ENCODE measurements around the gene SLFN5. TPM values are rescaled to one million over a fixed set of nuclear protein-coding genes. Genes with fewer than 3 reads are reported as not detected.

SLFN5 gene
- total RNA-seq, 1 experiment from 2014 or later = 133 TPM

DNA sequence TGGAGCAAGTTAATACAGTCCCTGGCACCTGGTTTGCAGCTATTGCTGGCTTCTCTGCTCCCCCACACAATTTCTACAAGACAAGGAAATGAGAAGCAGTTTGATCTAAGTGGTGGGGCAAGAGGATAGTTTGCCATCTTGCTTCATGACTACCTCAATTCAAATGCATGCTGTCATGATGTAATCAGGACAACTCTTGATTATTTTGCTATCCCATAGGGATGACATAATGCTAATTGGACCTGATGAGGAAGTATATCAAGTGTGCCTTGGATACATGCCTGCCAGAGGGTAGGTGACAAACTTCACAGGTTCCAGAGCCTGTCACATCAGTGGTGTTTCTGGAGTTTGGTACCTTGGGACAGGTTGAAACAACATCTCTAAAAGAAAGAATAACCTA, 40.9 kb downstream of the SLFN5 start:
- Mint-ChIP-seq H3K9me3 (ENCODE audit: unreplicated experiment) (peaks cover 7% of the 10 kb centered on the region), H3K4me3 (ENCODE audit: unreplicated experiment) (no peak overlapping the region), H3K27ac (ENCODE audit: low read depth, unreplicated experiment) (no peak overlapping the region), H3K27me3 (ENCODE audit: insufficient read depth, unreplicated experiment) (peaks cover 10% of the 10 kb centered on the region), H3K4me1 (ENCODE audit: insufficient read depth, unreplicated experiment) (no peaks in the 10 kb centered on the region), H3K36me3 (ENCODE audit: insufficient read depth, unreplicated experiment) (no peaks in the 10 kb centered on the region)
- BruUV-seq (replicated peaks) = no TSS peak
- ChIA-PET POLR2A (no interaction called here), CTCF (interaction anchor here (0.8 to 1.0 kb wide), 2 partner anchors 16 to 255 kb away, joined by 3 read pairs; no protein-coding TSS in a partner anchor)
- TF ChIP-seq, protein P1, sequence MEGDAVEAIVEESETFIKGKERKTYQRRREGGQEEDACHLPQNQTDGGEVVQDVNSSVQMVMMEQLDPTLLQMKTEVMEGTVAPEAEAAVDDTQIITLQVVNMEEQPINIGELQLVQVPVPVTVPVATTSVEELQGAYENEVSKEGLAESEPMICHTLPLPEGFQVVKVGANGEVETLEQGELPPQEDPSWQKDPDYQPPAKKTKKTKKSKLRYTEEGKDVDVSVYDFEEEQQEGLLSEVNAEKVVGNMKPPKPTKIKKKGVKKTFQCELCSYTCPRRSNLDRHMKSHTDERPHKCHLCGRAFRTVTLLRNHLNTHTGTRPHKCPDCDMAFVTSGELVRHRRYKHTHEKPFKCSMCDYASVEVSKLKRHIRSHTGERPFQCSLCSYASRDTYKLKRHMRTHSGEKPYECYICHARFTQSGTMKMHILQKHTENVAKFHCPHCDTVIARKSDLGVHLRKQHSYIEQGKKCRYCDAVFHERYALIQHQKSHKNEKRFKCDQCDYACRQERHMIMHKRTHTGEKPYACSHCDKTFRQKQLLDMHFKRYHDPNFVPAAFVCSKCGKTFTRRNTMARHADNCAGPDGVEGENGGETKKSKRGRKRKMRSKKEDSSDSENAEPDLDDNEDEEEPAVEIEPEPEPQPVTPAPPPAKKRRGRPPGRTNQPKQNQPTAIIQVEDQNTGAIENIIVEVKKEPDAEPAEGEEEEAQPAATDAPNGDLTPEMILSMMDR (IDR thresholded peaks at IDR 0.05; ENCODE audit: unreplicated experiment) = no peak
- no peak for DNase-seq (ENCODE audit: unreplicated experiment)
- intact Hi-C loops (cut with micrococcal nuclease) = no loop called here

DNA sequence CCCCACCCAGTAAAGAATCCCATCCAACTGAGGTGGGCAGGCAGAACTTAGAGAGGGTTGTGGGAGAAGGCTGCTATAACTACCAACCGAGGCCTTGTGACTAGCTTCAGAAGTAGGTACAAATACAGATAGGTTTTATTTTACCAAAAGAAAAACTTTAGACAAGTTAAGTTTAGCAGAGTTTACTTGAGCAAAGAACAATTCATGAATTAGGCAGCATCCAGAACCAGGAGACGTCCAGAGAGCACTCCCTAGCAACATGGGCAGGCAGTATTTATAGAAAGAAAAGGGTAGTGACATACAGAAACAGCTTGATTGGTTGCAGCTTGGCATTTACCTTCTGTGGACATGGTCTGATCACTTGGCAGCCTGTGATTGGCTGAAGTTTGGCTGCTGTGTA, 42.1 kb downstream of the SLFN5 start:
- intact Hi-C loops (cut with micrococcal nuclease) = no loop called here
- H3K4me1 Mint-ChIP-seq (ENCODE audit: insufficient read depth, unreplicated experiment) = no peaks in the 10 kb centered on the region
- H3K27ac Mint-ChIP-seq (ENCODE audit: low read depth, unreplicated experiment) = no peak overlapping the region
- TF ChIP-seq, protein P1 (IDR thresholded peaks at IDR 0.05; ENCODE audit: unreplicated experiment) = no peak
- peaks cover 22% of the 10 kb centered on the region for H3K27me3 Mint-ChIP-seq (ENCODE audit: insufficient read depth, unreplicated experiment)
- ChIA-PET CTCF (interaction anchor here (1.0 kb wide), 2 partner anchors 22 to 28 kb away, joined by 4 read pairs; no protein-coding TSS in a partner anchor), POLR2A (interaction anchor here (0.6 to 1.3 kb wide), 2 partner anchors 28 to 238 kb away, joined by 3 read pairs; no protein-coding TSS in a partner anchor)
- peaks cover 7% of the 10 kb centered on the region for H3K9me3 Mint-ChIP-seq (ENCODE audit: unreplicated experiment)
- DNase-seq (ENCODE audit: unreplicated experiment) = no peak
- no peaks in the 10 kb centered on the region for H3K36me3 Mint-ChIP-seq (ENCODE audit: insufficient read depth, unreplicated experiment)
- no TSS peak for BruUV-seq (replicated peaks)
- H3K4me3 Mint-ChIP-seq (ENCODE audit: unreplicated experiment) = no peak overlapping the region

DNA sequence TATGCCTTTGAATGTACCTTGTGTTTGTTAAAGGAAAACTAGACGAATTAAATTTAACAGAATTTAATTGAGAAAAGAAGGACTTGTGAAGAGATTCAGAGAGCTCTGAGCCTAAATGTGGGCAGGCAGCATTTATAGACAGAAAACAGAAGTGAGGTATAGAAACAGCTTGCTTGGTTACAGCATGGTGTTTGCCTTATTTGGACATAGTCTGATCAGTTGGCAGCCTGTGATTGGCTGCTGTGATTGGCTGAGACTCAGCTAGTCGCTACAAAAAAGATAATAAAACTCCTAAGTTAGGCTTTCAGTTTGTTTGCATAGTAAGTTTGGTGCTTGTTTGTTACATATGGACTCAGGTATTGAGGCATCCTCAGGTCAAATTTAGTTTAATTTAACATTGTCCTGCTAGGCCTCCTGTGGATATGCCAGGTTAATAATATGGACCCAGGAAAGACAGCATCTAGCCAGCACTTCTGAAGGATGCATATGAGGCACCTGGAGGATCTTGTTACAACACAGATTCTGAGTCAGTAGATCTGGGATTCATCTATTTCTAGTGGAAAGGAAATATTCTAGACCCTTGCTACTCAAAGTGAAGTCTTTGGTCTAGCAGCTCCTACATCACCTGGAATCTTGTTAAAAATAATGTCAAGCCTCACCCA, 43.4 kb downstream of the SLFN5 start:
- Mint-ChIP-seq H3K27me3 (ENCODE audit: insufficient read depth, unreplicated experiment) (peaks cover 35% of the 10 kb centered on the region), H3K9me3 (ENCODE audit: unreplicated experiment) (peaks cover 7% of the 10 kb centered on the region), H3K4me1 (ENCODE audit: insufficient read depth, unreplicated experiment) (no peaks in the 10 kb centered on the region), H3K27ac (ENCODE audit: low read depth, unreplicated experiment) (no peak overlapping the region), H3K4me3 (ENCODE audit: unreplicated experiment) (no peak overlapping the region), H3K36me3 (ENCODE audit: insufficient read depth, unreplicated experiment) (no peaks in the 10 kb centered on the region)
- no peak for DNase-seq (ENCODE audit: unreplicated experiment)
- no TSS peak for BruUV-seq (replicated peaks)
- intact Hi-C loops (cut with micrococcal nuclease) = no loop called here
- ChIA-PET POLR2A (no interaction called here), CTCF (interaction anchor here (0.6 kb wide), 2 partner anchors 744 to 865 kb away, joined by 3 to 4 read pairs; no protein-coding TSS in a partner anchor)
- TF ChIP-seq, protein P1 (IDR thresholded peaks at IDR 0.05; ENCODE audit: unreplicated experiment) = no peak

DNA sequence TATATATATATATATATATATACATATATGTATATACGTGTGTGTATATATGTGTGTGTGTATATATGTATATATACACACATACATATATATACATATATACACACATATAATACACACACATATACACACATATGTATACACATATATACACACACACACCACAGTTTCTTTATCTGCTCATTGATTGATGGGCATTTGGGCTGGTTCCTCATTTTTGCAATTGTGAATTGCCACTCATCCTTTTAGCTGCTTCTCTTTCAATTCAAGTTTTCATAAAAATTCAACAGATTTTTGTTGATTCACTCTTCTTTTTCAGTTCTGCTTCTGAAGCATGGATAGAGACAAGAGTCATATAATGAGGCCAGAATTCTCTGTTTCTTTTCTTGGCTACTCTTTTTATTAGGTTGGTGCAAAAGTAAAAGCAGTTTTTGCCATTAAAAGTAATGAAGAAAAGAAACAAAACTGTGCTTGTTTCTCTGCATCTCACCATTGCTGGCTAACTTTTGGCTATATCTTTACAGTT, 44.5 kb downstream of the SLFN5 start:
- no peak for DNase-seq (ENCODE audit: unreplicated experiment)
- TF ChIP-seq, protein P1 (IDR thresholded peaks at IDR 0.05; ENCODE audit: unreplicated experiment) = no peak
- intact Hi-C loops (cut with micrococcal nuclease) = no loop called here
- no peaks in the 10 kb centered on the region for H3K36me3 Mint-ChIP-seq (ENCODE audit: insufficient read depth, unreplicated experiment)
- peaks cover 7% of the 10 kb centered on the region for H3K9me3 Mint-ChIP-seq (ENCODE audit: unreplicated experiment)
- H3K4me3 Mint-ChIP-seq (ENCODE audit: unreplicated experiment) = no peak overlapping the region
- H3K27me3 Mint-ChIP-seq (ENCODE audit: insufficient read depth, unreplicated experiment) = peaks cover 46% of the 10 kb centered on the region
- H3K4me1 Mint-ChIP-seq (ENCODE audit: insufficient read depth, unreplicated experiment) = no peaks in the 10 kb centered on the region
- no peak overlapping the region for H3K27ac Mint-ChIP-seq (ENCODE audit: low read depth, unreplicated experiment)
- ChIA-PET CTCF (interaction anchor here (0.6 kb wide), 3 partner anchors 47 to 866 kb away, joined by 3 to 4 read pairs (median 4); no protein-coding TSS in a partner anchor), POLR2A (no interaction called here)
- BruUV-seq (replicated peaks) = no TSS peak

Measured in MCF 10A (cell line).